Activated effector memory CD4-positive, alpha-beta T cell treated with Interleukin-2 at 50 U/mL for 16 hours (primary cell): ENCODE results near the gene MSH2.
"Not testable (repeated sequence)": the region's sequence is repeated elsewhere in the genome, so short reads cannot be mapped to it uniquely, and the experiment has no call there.

Experiments
- DNase-seq: peaks from one replicate; pipeline ENCODE4 v3.0.0-alpha.2; 2020

MSH2 gene

DNA sequence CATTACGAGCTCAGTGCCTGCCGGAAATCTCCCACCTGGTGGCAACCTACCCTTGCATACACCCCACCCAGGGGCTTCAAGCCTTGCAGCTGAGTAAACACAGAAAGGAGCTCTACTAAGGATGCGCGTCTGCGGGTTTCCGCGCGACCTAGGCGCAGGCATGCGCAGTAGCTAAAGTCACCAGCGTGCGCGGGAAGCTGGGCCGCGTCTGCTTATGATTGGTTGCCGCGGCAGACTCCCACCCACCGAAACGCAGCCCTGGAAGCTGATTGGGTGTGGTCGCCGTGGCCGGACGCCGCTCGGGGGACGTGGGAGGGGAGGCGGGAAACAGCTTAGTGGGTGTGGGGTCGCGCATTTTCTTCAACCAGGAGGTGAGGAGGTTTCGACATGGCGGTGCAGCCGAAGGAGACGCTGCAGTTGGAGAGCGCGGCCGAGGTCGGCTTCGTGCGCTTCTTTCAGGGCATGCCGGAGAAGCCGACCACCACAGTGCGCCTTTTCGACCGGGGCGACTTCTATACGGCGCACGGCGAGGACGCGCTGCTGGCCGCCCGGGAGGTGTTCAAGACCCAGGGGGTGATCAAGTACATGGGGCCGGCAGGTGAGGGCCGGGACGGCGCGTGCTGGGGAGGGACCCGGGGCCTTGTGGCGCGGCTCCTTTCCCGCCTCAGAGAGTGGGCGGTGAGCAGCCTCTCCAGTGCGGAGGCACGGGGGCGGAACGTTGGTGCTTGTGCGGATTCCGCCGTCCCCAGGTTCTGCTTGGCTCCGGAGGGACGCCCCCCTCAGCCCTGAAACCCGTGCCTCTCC is at the start of gene MSH2:
Gene MSH2 (plus strand): TSS at position 352 of the 804 bp plus-strand sequence. CDS start 36 bp downstream, at position 388.
- peak; percentile 85 for DNase-seq

DNA sequence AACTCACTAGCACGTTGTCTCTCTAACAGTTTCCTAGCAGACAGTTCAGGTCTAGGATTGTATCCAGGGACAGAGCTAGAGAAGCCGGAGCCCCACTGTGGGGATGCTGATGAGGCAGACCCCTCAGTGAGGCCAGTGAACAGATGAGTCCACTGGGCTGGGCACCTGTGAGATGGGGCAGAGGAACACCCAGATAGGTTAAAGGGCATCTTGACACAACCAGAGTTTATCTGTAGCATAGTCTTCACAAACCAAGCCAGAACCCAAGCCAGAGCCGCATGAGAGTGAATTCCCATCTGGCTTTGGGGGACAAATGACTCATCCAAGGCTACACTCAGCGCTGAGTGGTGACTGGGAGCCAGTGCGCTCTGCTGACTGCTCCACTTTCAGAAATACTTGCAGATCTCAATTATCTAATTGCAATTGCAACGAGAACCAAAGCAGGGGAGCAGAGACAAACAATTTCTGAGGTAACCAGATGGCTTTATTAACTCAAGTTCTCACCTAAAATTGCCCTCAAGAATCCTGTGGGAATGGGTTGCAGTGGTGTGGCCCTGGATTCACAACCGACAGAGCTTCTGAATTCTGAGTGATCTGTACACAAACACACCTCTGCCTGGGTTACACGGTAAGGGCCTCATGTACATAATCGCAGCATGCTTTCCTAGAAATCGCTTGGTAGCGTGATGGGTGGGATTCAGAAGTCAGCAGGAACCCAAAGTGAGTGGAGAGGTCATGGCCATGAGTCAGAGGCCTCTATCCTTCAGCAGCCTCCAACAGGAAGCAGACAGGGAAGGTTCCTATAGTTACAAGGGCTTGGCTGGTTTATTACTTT is 48.7 kb upstream of the MSH2 start:
- no peak for DNase-seq

DNA sequence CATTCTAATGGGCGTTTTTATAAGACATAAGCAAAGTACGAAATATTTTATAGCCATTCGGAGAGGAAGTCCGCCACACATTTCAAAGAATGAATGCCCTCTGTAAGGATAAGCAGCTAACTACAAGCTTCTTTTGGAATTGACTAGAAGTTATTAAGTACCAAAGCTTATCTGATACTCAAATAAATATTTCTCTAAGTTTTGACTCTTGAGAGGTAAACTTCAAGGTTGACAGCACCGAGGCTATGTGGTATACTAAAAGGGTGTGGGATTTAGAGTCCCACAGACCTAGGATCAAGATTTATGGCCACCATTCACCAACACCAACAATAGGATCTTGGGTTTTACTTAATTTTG is 48.1 kb upstream of the MSH2 start:
- DNase-seq = no peak

DNA sequence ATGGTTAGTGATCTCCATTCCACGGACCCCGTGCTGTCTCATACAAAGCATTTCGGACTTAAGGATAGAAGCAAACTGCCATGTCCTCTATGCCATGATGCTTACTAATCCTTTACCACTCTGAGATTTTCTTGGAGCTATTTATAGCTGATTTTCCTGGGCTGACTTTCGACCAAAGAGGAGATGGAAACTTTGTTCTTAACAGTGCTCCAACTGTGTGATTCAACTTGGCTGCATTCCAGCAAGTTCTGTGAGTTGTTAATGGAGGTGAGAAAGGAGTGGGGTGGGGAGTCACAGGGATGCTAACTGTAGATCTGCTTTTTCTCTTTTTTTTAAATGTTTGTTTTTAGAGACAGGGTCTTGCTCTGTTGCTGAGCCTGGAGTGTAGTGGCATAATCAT is 45.5 kb upstream of the MSH2 start:
- no peak for DNase-seq

DNA sequence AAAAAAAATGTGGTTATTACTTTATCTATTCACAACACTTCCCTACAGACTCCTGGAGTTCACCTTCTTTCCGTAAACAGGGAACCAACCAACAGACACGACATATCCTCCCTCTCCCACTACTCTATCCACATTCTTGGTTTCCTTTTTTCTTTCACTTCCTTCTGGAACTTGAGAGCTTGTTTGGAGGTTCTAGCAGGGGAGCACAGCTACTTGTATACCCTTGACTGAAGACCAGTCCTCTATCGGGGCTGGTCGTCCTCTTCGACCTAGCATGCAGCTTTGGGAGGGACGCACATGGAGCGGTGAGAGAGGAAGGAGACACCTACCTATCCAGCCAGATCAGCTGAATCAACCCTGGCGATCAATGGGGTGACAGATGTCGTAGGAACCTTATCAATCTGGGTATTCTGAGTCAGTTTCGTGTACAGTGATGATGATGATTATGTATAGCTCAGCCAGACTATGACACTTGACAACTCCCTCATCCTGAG is 43.5 kb upstream of the MSH2 start:
- DNase-seq = no peak

- no peak for DNase-seq
These were observed 42.7 kb upstream of the MSH2 start for GRCh38 chr2:47360283-47360682.

DNA sequence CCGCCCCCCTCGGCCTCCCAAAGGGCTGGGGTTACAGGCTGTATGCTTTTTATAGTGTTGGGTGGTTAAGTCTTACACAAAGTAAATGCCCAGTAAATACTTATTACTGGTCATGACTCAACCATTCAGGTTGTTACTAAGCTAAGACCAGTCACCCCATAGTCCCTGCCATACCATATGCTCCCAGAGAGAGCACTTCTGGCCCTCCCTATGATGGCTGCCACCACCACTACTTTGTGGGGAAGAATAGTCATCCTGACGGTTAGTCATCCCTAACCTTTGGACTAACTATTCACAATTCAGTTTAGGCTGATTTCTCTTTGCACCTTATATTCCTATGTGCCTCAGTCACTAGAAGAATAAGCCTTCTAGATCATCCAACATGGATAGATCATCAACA is 42.0 kb upstream of the MSH2 start:
- DNase-seq = no peak

DNA sequence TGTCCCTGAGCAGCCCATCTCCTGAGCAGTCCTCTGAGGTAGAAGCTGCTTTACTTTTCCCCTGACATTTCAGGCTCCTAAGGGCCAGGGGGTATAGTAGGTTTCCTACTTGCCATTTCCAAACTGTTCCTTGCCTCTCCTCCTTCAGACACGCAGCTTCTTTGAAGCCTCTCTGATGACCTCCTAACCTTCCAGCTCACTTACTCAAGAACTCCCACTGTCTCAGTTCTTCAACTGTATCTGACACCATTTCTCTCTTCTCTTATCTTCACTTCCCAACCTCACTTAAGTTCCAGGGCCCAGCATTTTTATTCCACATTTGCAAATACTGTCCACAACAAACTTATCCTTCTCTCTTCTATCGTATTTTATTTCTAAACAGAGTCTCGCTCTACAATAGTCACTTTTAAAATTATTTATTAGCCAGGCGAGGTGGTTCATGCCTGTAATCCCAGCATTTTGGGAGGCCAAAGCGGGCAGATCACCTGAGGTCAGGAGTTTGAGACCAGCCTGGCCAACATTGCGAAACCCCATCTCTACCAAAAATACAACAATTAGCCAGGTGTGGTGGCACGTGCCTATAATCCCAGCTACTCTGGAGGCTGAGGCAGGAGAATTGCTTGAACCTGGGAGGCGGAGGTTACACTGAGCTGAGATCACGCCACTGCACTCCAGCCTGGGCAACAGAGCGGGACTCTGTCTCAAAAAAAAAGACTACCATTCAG is 41.3 kb upstream of the MSH2 start:
- DNase-seq = not testable (repeated sequence)

- no peak for DNase-seq
These were observed 29.2 kb upstream of the MSH2 start for GRCh38 chr2:47373747-47374146.

GRCh38 chr2:47375307-47375706 is 27.6 kb upstream of the MSH2 start:
- no peak for DNase-seq

GRCh38 chr2:47379384-47379783 is 23.6 kb upstream of the MSH2 start:
- DNase-seq = no peak

DNA sequence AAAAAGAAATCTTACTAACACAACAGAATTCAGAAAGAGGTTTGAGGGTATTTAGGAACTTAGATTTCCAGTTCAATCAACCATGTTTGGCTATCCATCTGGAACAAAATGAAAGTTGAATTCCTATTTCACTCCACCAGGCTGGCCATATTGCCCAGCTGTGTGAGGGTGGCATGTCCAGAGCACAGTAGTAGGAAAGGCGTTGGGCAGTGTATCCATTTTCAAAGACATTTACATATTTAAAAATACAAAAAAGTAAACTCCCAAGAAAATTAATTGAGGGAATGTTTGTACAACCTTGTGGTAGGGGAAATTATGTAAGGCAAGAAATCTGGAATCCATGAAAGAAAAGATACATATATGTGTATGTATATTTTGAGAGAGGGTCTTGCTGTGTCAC is 21.5 kb upstream of the MSH2 start:
- DNase-seq = no peak

DNA sequence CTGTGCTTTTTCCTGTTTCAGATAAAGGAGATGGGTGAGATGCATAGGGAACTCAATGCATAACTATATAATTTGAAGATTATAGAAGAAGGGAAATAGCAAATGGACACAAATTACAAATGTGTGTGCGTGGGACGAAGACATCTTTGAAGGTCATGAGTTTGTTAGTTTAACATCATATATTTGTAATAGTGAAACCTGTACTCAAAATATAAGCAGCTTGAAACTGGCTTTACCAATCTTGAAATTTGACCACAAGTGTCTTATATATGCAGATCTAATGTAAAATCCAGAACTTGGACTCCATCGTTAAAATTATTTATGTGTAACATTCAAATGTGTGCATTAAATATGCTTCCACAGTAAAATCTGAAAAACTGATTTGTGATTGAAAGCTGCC is 16.4 kb upstream of the MSH2 start:
- no peak for DNase-seq

GRCh38 chr2:47388888-47389287 is 14.1 kb upstream of the MSH2 start:
- DNase-seq = no peak

DNA sequence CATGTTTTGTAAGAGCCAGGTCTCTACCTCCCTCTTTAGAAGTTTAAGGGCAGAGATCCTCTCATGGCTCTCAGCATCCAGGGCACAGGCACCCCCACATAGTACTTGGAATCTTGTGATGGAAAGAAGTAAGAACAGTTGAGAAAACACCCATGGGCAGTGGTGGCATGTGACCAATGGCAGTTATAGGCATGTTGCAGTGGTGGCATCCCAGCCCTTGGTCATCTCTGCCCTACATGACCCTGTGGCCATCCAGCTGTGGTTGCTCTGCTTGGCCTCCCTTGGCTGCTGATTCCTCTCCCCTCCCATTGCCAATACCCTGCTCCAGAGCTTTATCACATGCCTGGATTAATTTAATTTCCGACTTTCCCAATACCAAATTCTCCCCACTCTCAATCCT is 13.3 kb upstream of the MSH2 start:
- no peak for DNase-seq

- no peak for DNase-seq
These were observed 984 bp upstream of the MSH2 start for GRCh38 chr2:47401789-47402554.

GRCh38 chr2:47402555-47402804 is 476 bp upstream of the MSH2 start:
- no peak for DNase-seq

DNA sequence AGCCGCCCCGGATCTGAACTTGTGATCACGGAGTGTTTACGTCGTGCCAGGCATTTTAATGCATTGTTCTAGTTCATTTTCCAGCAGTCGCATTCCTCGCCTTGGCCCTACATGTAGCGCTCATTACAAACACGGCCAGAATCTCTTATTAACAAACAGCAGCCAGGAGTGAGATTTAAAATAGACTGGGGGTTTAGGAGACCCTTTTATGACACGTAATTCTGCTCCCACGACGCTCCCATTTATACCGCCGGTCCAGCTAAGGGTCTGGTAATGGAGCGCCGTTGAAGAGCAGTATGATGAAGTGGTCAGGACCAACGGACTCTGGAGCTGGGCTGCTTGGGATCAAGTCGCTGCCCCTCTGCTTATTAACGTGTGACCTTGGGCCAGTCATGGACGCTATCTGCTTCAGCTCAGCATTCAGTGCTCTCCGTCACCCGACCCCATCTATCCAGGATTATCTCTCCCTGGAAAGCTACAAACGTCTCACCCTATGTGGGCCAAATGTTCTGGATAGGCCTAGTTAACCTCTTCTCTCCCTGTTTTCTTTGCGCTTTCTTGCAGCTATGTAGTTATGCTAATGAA is 745 bp downstream of the MSH2 start:
- no peak for DNase-seq

DNA sequence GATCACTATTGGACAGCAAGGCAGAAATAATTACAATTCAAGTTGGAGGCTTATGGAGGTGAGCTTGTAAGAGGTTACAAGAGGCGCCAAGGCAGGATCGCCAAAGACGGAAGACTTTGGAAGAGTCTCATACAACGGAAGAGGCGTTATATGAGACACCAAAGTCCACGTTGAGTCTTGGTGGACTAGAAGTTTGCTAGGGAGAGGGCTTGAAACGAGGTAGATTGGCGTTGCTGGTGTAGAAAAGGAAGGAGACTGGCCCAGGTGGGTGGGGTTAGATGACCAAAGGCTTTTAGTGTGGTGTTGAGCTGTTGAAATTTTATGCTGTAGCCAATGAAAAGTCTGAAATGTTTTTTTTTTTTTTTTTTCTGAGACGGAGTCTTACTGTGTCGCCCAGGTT is 1.4 kb downstream of the MSH2 start:
- no peak for DNase-seq

- no peak for DNase-seq
These were observed 2.8 kb downstream of the MSH2 start for GRCh38 chr2:47405757-47406156.

DNA sequence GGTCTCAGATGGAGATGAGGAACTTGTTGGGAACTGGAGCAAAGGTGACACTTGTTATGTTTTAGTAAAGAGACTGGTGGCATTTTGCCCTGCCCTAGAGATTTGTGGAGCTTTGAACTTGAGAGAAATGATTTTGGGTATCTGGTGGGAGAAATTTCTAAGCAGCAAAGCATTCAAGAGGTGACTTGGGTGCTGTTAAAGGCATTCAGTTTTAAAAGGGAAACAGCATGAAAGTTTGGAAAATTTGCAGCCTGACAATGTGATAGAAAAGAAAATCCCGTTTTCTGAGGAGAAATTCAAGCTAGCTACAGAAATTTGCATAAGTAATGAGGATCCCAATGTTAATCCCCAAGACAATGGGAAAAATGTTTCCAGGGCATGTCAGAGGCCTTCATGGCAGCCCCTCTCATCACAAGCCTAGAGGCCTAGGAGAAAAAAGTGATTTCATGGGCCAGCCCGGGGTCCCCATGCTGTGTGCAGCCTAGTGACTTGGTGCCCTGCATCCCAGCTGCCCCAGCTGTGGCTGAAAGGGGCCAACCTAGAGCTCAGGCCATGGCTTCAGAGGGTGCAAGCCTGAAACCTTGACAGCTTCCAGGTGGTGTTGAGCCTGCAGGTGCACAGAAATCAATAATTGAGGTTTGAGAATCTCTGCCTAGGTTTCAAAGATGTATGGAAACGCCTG is 3.8 kb downstream of the MSH2 start:
- DNase-seq = not testable (repeated sequence)

DNA sequence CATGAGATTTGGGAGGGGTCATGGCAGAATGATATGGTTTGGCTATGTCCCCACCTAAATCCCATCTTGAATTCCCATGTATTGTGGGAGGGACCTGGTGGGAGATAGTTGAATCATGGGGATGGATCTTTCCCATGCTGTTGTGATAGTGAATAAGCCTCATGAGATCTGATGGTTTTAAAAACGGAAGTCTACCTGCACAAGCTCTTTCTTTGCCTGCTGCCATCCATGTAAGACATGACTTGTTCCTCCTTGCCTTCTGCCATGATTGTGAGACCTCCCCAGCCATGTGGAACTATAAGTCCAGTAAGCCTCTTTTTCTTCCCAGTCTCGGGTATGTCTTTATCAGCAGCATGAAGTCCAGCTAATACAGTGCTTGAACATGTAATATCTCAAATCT is 5.0 kb downstream of the MSH2 start:
- not testable (repeated sequence) for DNase-seq
